T1000 (cell line): ENCODE results near the gene PCDH17.

Experiments
- DNase-seq: peaks from one replicate; lab custom pipeline; 2025; ENCODE audit warnings: mixed read lengths; lab: John Stamatoyannopoulos, UW

Gene PCDH17

GRCh38 chr13:57739543-57740190 lies 108.1 kb downstream of the PCDH17 start:
- DNase-seq = no peak

- DNase-seq = no peak
Measured at GRCh38 chr13:57740719-57741118, 109.2 kb downstream of the PCDH17 start.

- DNase-seq = no peak
Measured at GRCh38 chr13:57748096-57748495, 116.6 kb downstream of the PCDH17 start.

- DNase-seq = no peak
Measured at GRCh38 chr13:57760951-57761350, 129.4 kb downstream of the PCDH17 start.

DNA sequence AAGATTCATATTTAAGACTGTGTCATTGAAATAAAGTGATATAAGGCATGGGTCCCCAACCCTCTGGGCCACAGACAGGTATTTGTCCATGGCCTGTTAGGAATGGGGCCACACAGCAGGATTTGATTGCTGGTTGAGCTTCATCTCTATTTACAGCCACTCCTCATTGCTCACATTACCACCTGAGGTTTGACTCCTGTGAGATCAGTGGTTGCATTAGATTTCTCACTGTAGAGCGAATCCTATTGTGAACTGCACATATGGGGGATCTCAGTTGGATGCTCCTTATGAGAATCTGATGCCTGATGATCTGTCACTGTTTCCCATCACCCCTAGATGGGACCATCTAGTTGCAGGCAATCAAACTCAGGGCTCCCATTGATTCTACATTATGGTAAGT lies 132.1 kb downstream of the PCDH17 start:
- DNase-seq = no peak
